Prostate gland (tissue), 2 donors: ENCODE data around the gene SLC13A5.

Source experiments
- CTCF ChIP-seq, 4 experiments: fragments of 200-600 bp in 2 of 4; fragments of 450-650 bp in 2 of 4; sonication (generic) in 2 of 4; IDR thresholded peaks; 1 replicate in 3 of 4; 2 replicates in 1 of 4; pipeline ENCODE4 v1.5.1; 2016 to 2019; ENCODE audit warnings: antibody characterized with exemption in 4 of 4, mild to moderate bottlenecking in 2 of 4, moderate library complexity in 2 of 4
- POLR2A ChIP-seq: fragments of 450-650 bp; IDR thresholded peaks from one replicate; pipeline ENCODE4 v1.6.1; 2016; ENCODE audit warnings: antibody characterized with exemption, mild to moderate bottlenecking

DNA sequence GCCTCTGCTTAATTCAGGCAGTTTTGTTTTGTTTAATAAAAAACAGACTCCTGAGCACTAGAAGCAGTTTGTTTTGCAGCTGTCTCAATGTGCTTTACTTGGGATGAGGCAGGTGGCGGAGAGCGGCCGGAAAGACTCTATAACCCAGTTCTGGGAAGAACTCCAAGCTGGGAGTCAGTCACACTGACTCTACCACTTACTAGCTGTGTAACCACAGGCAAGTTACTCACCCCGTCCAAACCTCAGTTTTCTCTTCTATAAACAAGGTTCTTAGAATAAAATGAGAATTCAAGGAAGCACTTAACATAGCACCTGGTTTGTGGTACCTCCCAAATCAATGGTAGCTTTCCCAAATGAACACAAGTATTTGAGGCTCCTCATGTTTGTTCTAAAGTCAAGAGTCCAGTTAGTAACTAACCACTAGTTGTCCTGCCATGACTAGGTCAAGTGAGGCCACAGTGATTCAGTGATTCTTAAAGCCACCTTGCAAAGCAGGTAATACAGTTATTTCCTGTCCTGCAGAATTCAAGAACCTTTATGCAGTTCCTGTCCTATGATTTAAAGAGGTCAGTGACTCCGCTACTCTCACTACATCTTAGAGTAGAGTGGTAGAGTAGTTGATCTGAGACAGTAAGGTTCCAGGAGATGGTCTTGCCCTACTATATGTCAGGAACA, 69.6 kb downstream of the SLC13A5 start:
- TF ChIP-seq CTCF (IDR thresholded peaks at IDR 0.05) = no peak
- no peak for TF ChIP-seq POLR2A
